ENCODE measurements around the gene MAP3K4. TPM values are rescaled to one million over a fixed set of nuclear protein-coding genes. Genes with fewer than 3 reads are reported as not detected.

Gene MAP3K4, protein sequence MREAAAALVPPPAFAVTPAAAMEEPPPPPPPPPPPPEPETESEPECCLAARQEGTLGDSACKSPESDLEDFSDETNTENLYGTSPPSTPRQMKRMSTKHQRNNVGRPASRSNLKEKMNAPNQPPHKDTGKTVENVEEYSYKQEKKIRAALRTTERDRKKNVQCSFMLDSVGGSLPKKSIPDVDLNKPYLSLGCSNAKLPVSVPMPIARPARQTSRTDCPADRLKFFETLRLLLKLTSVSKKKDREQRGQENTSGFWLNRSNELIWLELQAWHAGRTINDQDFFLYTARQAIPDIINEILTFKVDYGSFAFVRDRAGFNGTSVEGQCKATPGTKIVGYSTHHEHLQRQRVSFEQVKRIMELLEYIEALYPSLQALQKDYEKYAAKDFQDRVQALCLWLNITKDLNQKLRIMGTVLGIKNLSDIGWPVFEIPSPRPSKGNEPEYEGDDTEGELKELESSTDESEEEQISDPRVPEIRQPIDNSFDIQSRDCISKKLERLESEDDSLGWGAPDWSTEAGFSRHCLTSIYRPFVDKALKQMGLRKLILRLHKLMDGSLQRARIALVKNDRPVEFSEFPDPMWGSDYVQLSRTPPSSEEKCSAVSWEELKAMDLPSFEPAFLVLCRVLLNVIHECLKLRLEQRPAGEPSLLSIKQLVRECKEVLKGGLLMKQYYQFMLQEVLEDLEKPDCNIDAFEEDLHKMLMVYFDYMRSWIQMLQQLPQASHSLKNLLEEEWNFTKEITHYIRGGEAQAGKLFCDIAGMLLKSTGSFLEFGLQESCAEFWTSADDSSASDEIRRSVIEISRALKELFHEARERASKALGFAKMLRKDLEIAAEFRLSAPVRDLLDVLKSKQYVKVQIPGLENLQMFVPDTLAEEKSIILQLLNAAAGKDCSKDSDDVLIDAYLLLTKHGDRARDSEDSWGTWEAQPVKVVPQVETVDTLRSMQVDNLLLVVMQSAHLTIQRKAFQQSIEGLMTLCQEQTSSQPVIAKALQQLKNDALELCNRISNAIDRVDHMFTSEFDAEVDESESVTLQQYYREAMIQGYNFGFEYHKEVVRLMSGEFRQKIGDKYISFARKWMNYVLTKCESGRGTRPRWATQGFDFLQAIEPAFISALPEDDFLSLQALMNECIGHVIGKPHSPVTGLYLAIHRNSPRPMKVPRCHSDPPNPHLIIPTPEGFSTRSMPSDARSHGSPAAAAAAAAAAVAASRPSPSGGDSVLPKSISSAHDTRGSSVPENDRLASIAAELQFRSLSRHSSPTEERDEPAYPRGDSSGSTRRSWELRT (N-terminal part only)
- total RNA-seq = 70.9 TPM

GRCh38 chr6:160991406-160992060 lies at the start of gene MAP3K4:
Gene MAP3K4 (plus strand): TSS chr6:160991769. CDS start chr6:160991932, 163 bp downstream.

